ENCODE measurements around the gene RNF4.

The RNF4 gene

DNA sequence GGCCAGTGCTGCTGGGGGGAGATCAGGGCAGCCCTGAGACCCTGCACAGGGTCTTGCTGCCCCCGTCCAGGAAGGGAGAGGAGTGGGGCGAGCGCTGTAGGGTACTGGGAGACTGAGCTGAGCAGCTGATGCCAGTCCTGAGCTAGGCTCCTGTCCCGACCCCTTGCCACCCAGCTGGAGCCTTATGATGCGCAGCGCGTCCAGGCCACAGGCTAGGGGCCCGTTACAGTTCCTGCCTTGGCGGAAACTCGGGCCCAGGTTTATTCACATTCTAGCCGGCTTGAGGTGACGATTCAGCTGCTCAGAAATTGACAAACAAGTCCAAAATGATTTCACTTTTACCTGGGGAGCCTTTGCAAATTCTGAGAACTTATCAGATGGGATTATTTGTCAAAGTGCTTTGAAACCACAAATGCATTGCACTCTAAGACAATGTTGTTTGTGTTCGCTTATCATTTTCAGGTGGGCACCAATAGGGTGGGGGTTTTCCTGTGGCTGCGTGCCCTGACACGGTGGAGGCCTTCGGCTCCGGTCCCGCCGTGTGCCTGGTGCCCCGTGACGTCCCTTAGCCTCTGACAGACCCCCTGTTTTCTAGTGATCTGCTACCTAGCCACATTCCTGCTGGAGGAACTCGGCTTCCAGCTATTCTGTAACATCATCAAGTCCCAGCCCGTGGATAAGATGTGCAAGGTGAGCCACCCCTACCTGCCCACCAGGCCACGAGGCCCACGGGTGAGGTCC, 31.3 kb upstream of the RNF4 start:
- no peak for DNase-seq (ENCODE audit: low read depth in 2 of 2)
- TF ChIP-seq, protein P1, sequence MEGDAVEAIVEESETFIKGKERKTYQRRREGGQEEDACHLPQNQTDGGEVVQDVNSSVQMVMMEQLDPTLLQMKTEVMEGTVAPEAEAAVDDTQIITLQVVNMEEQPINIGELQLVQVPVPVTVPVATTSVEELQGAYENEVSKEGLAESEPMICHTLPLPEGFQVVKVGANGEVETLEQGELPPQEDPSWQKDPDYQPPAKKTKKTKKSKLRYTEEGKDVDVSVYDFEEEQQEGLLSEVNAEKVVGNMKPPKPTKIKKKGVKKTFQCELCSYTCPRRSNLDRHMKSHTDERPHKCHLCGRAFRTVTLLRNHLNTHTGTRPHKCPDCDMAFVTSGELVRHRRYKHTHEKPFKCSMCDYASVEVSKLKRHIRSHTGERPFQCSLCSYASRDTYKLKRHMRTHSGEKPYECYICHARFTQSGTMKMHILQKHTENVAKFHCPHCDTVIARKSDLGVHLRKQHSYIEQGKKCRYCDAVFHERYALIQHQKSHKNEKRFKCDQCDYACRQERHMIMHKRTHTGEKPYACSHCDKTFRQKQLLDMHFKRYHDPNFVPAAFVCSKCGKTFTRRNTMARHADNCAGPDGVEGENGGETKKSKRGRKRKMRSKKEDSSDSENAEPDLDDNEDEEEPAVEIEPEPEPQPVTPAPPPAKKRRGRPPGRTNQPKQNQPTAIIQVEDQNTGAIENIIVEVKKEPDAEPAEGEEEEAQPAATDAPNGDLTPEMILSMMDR (IDR thresholded peaks at IDR 0.05; ENCODE audit: low read depth, low read length) = no peak
- H3K4me3 ChIP-seq (replicated peaks in 1 of 2; ENCODE audit: low read depth in 2 of 2, low read length in 2 of 2) = no peak overlapping the region

DNA sequence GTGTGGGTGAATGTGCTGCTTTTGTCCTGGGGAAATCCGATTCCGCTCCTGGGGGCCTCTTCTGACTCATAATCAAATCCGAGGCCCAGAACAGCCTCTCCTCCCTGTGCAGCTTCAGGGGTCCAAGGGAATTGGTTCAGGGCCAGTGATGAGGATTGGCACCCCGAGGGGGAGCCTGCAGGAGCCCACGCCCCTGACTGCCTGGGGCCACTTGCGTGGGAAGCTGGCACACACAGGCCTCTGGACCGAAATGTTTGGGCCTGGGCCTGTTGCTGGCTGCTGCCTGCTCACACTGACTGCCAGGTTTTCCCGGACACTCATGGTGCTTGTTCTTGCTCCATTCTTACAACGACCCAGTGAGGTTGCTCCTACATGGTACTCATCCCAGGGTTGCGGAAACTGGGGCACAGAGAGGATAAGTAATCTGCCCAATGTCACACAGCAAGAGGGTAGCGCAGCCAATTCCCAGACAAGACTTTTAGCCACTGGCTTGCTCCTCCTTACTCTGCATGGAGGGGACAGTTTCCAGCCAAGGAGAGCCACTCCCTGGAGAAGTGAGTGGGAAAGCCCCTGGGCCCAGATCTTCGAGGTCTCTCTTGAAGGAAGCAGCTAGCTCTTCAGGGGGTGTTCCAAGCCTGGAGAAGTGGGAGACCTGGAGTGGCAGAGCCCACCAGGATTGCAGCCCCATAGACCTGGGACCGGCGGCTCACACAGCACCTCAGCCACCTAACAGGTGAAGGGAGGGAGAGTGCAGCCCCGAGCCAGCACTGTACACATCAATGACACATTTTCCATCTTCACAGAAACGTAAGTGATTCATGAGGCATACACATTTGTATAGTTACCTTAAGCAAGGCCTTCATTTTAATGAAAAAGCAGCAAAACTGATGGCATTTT, 29.8 kb upstream of the RNF4 start:
- H3K4me3 ChIP-seq (replicated peaks in 1 of 2; ENCODE audit: low read depth in 2 of 2, low read length in 2 of 2) = no peak overlapping the region
- TF ChIP-seq, protein P1 (IDR thresholded peaks at IDR 0.05; ENCODE audit: low read depth, low read length) = no peak
- DNase-seq (ENCODE audit: low read depth in 2 of 2) = no peak

DNA sequence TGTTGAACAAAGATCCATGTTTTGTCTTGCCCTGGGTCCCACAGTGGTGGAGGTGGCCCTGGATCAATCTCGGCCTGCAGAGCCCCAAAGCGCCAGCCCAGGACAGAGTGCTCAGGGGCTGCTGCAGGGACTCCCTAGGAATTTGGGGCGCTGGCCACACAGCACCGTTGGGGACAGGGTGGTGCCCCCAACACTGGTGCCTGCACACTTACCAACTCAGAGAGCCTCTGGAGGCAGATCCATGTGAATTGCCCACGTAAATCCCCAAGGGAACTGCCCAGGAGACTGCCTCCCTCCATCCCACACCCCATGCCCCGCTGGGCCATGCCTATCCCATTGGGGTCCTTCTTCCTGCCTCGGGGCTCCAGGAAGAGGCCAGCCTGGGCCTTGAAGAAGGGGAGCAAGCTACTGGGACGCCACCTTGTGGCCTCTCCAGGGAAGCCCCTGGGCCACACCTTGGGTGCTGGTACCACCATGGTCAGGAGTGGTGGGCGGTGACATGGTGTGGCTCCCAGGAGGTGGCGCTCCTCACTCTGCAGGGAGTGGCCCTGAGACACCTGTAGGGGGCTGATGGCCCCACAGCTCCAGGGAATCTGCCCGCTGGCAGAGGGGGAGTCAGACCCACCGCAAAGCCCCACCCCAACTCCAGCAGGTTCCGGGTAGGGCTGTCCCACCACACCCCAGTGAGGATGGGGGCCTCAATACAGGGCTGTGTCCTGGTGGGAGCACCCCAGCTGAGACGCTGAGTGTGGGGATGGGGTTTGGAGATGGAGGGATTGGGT, 27.3 kb upstream of the RNF4 start:
- TF ChIP-seq, protein P1 (IDR thresholded peaks at IDR 0.05; ENCODE audit: low read depth, low read length) = peak; percentile 91
- H3K4me3 ChIP-seq (replicated peaks in 1 of 2; ENCODE audit: low read depth in 2 of 2, low read length in 2 of 2) = no peak overlapping the region
- DNase-seq (ENCODE audit: low read depth in 2 of 2) = peak; percentile 69 to 70

DNA sequence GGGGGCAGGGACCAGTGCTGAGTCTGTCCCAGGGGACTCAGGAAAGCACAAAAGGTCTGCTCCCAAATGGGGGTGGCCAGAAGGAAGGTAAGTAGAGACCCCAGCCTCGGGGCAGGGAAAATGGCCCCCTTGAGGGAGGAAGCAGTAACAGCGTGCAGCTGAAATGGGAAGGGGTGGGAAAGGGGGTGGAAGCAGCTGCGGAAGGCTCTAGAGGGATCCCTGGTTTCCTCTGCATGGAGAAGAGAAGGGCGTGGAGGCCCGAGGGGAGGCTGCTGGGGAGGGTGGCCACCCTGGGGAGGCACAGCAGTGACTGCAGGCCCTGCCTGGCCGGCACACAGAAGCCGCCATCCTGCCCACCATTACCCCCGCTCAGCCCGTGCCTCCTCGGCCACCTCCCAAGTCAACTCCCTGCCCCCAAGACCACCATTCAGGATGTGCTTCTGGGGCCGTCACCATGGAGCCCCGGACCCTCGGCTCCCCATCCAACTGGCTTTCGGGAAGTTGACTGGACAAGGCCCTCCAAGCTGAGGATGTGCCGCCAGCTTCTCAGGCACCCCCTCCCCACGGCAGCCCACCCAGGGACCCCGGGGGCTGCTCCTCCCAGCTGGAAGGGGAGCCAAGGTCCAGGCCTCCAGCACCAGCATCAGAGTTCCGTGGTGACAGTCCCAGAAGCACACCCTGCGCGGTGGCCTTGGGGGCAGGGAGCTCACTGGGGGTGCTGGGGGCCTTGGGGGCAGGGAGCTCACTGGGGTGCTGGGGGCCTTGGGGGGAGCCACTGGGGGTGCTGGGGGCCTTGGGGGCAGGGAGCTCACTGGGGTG, 26.5 kb upstream of the RNF4 start:
- TF ChIP-seq, protein P1 (IDR thresholded peaks at IDR 0.05; ENCODE audit: low read depth, low read length) = no peak
- no peak for DNase-seq (ENCODE audit: low read depth in 2 of 2)
- no peak overlapping the region for H3K4me3 ChIP-seq (replicated peaks in 1 of 2; ENCODE audit: low read depth in 2 of 2, low read length in 2 of 2)

DNA sequence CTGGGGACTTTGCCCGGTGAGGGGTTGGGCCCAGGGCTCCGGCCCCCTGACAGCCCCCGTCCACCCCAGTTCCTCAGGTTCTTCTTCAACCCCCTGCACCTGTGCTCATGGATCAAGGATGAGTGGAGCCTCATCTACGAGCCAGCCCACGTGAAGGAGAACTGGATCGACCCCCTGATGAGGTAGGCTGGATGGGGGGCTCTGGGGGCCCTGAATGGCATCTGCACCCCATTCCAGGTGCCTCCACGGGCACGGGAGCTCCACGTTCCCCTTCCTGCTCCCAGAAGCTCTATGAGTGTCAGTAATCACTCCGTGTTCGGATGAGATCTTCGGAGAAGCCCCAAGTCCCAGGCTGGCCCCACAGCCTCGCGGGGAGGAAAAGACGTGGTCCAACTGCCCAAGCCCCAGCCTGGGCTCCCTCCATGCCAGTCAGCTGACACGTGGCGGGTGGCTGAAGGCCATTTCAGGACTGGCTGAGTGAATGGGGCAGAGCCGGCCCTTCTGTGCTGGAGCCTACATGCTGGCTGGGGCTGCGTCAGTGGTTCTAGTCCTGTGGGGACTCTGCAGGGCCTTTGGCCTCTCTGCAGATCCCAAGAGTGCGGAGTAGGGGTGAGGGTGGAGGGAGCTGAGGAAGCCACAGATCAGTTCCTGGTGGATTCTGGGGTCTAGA, 25.7 kb upstream of the RNF4 start:
- H3K4me3 ChIP-seq (replicated peaks in 1 of 2; ENCODE audit: low read depth in 2 of 2, low read length in 2 of 2) = no peak overlapping the region
- DNase-seq (ENCODE audit: low read depth in 2 of 2) = no peak
- TF ChIP-seq, protein P1 (IDR thresholded peaks at IDR 0.05; ENCODE audit: low read depth, low read length) = no peak
